HEK293 (cell line): ENCODE results near the gene KRT33A.
"Not testable (repeated sequence)": the region's sequence is repeated elsewhere in the genome, so short reads cannot be mapped to it uniquely, and the experiment has no call there.

Experiments
- CTCF ChIA-PET: fragments of 350-600 bp; formaldehyde crosslinking; extraction: SDS; loops from one replicate; lab custom pipeline; 2021; ENCODE audit warnings: antibody characterized with exemption; lab: Yijun Ruan, JAX
- POLR2A ChIA-PET: fragments of 300-600 bp; formaldehyde crosslinking; extraction: SDS; loops from one replicate; lab custom pipeline; 2020; ENCODE audit warnings: antibody characterized with exemption, inconsistent platforms; lab: Yijun Ruan, JAX
- H3K27ac ChIP-seq: fragments of 200-500 bp; sonication (Bioruptor generic); 2 replicates; pipeline ENCODE4 v1.5.1; 2014; ENCODE audit warnings: low read depth, low read length, control low read depth, inconsistent platforms; ENCODE audit errors: extremely low read depth
- H3K36me3 ChIP-seq, 2 experiments: fragments of 200-500 bp in 1 of 2; sonication (Bioruptor generic) in 1 of 2; 1 replicate in 1 of 2; 2 replicates in 1 of 2; pipeline ENCODE4 v1.5.1; 2014 to 2017; ENCODE audit warnings: inconsistent platforms in 2 of 2, low read length in 2 of 2; ENCODE audit not compliant: control insufficient read depth in 2 of 2, insufficient read depth in 1 of 2
- H3K4me1 ChIP-seq: fragments of 200-500 bp; sonication (Bioruptor generic); 2 replicates; pipeline ENCODE4 v1.5.1; 2014; ENCODE audit warnings: mild to moderate bottlenecking, low read length, inconsistent platforms; ENCODE audit not compliant: control insufficient read depth, insufficient read depth
- H3K4me3 ChIP-seq: 2 replicates; pipeline ENCODE4 v1.5.1; 2011; ENCODE audit warnings: low read depth, mild to moderate bottlenecking, control low read depth, low read length, moderate library complexity
- H3K9me3 ChIP-seq: fragments of 200-500 bp; sonication (Bioruptor generic); 2 replicates; pipeline ENCODE4 v1.5.1; 2014; ENCODE audit warnings: low read depth, low read length, inconsistent platforms; ENCODE audit not compliant: control insufficient read depth, insufficient read depth
- HOXA7 ChIP-seq: sonication (generic); formaldehyde crosslinking; IDR thresholded peaks from 2 replicates; pipeline ENCODE4 v1.8.1; 2022; ENCODE audit warnings: missing genetic modification reagents, borderline replicate concordance
- PRDM1 ChIP-seq: fragments of 450-650 bp; formaldehyde crosslinking; IDR thresholded peaks from 2 replicates; pipeline ENCODE4; 2016; ENCODE audit warnings: missing biosample characterization, missing genetic modification characterization
- YY1 ChIP-seq: fragments of 450-650 bp; formaldehyde crosslinking; IDR thresholded peaks from 2 replicates; pipeline ENCODE4 v1.5.1; 2018; ENCODE audit warnings: missing biosample characterization, missing genetic modification characterization
- ZFHX2 ChIP-seq: fragments of 450-650 bp; formaldehyde crosslinking; conservative IDR thresholded peaks from 2 replicates; pipeline ENCODE4 v1.5.1; 2016; ENCODE audit warnings: missing biosample characterization, missing genetic modification characterization
- ZNF140 ChIP-seq: fragments of 450-650 bp; formaldehyde crosslinking; IDR thresholded peaks from 2 replicates; pipeline ENCODE4 v1.5.1; 2016; ENCODE audit warnings: missing biosample characterization, missing genetic modification characterization
- ZNF155 ChIP-seq: fragments of 450-650 bp; formaldehyde crosslinking; IDR thresholded peaks from 2 replicates; pipeline ENCODE4 v1.5.1; 2016; ENCODE audit warnings: missing biosample characterization, missing genetic modification characterization
- ZNF211 ChIP-seq: fragments of 450-650 bp; formaldehyde crosslinking; IDR thresholded peaks from 2 replicates; pipeline ENCODE4 v1.5.1; 2016; ENCODE audit warnings: low read depth, missing biosample characterization, missing genetic modification characterization
- ZNF221 ChIP-seq: fragments of 450-650 bp; formaldehyde crosslinking; IDR thresholded peaks from 2 replicates; pipeline ENCODE4 v1.5.1; 2017; ENCODE audit warnings: missing biosample characterization, missing genetic modification characterization, borderline replicate concordance
- ZNF23 ChIP-seq: fragments of 450-650 bp; formaldehyde crosslinking; IDR thresholded peaks from 2 replicates; pipeline ENCODE4 v1.5.1; 2016; ENCODE audit warnings: missing biosample characterization, missing genetic modification characterization, borderline replicate concordance
- ZNF335 ChIP-seq: fragments of 450-650 bp; formaldehyde crosslinking; conservative IDR thresholded peaks from 2 replicates; pipeline ENCODE4 v1.5.1; 2016; ENCODE audit warnings: missing biosample characterization, missing genetic modification characterization
- ZNF350 ChIP-seq: fragments of 450-650 bp; formaldehyde crosslinking; IDR thresholded peaks from 2 replicates; pipeline ENCODE4 v1.5.0; 2017; ENCODE audit warnings: missing biosample characterization, mild to moderate bottlenecking, missing genetic modification characterization
- ZNF37A ChIP-seq: fragments of 450-650 bp; IDR thresholded peaks from 2 replicates; pipeline ENCODE4 v1.5.1; 2018; ENCODE audit warnings: missing biosample characterization, missing genetic modification characterization
- ZNF391 ChIP-seq: fragments of 450-650 bp; formaldehyde crosslinking; IDR thresholded peaks from 2 replicates; pipeline ENCODE4 v1.5.1; 2016; ENCODE audit warnings: low read depth, missing biosample characterization, missing genetic modification characterization, borderline replicate concordance
- ZNF394 ChIP-seq: fragments of 450-650 bp; formaldehyde crosslinking; IDR thresholded peaks from 2 replicates; pipeline ENCODE4 v1.5.1; 2016; ENCODE audit warnings: missing biosample characterization, missing genetic modification characterization, mild to moderate bottlenecking, moderate library complexity, borderline replicate concordance
- ZNF529 ChIP-seq: fragments of 450-650 bp; formaldehyde crosslinking; IDR thresholded peaks from 2 replicates; pipeline ENCODE4 v1.5.1; 2017; ENCODE audit warnings: missing genetic modification characterization, missing biosample characterization; ENCODE audit not compliant: insufficient replicate concordance
- ZNF629 ChIP-seq: fragments of 450-650 bp; formaldehyde crosslinking; IDR thresholded peaks from 2 replicates; pipeline ENCODE4 v1.5.1; 2017; ENCODE audit warnings: missing biosample characterization, missing genetic modification characterization
- ZNF768 ChIP-seq: fragments of 450-650 bp; formaldehyde crosslinking; IDR thresholded peaks from 2 replicates; pipeline ENCODE4 v1.5.1; 2018; ENCODE audit warnings: missing biosample characterization, mild to moderate bottlenecking, missing genetic modification characterization
- ZNF837 ChIP-seq: fragments of 450-650 bp; formaldehyde crosslinking; IDR thresholded peaks from 2 replicates; pipeline ENCODE4 v1.5.1; 2016; ENCODE audit warnings: missing biosample characterization, missing genetic modification characterization
- TF ChIP-seq, protein P1 (sequence below): fragments of 450-650 bp; formaldehyde crosslinking; IDR thresholded peaks from 2 replicates; pipeline ENCODE4 v1.5.1; 2017; ENCODE audit warnings: missing biosample characterization, missing genetic modification characterization
- TF ChIP-seq, protein P2 (sequence below): fragments of 450-650 bp; formaldehyde crosslinking; conservative IDR thresholded peaks from 2 replicates; pipeline ENCODE4 v1.5.1; 2016; ENCODE audit warnings: low read depth, missing biosample characterization, missing genetic modification characterization
- TF ChIP-seq, protein P3 (sequence below): fragments of 450-650 bp; formaldehyde crosslinking; IDR thresholded peaks from 2 replicates; pipeline ENCODE4 v1.5.1; 2016; ENCODE audit warnings: missing biosample characterization, missing genetic modification characterization

The KRT33A gene

DNA sequence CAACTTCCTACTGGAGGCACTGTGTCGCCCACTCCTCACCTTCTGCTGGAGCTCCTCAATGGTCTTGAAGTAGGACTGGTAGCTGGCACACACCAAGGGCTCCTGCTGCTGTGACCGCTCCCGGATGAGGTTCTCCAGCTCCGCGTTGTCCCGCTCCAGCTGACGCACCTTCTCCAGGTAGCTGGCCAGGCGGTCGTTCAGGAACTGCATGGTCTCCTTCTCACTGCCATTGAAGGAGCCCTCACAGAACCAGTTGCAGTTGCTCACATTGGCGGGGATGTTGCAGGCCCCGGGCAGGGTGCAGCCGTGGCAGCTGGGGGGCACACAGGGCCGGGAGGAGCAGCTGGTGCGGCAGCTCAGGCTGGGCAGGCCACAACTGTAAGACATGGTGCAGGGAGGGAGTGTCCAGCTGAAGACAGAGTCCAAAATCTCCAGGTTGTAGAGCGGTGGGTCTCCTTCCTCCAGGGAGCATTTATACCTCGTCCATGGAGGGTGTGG lies at the start of gene KRT33A:
KRT33A (minus strand) TSS at position 448 of the 498 bp plus-strand sequence; CDS start at position 387, 61 bp downstream.
- CTCF ChIA-PET = interaction anchor here (0.6 to 1.8 kb wide), 3 partner anchors 67 to 315 kb away, joined by 3 to 5 read pairs (median 3); no protein-coding TSS in a partner anchor

DNA sequence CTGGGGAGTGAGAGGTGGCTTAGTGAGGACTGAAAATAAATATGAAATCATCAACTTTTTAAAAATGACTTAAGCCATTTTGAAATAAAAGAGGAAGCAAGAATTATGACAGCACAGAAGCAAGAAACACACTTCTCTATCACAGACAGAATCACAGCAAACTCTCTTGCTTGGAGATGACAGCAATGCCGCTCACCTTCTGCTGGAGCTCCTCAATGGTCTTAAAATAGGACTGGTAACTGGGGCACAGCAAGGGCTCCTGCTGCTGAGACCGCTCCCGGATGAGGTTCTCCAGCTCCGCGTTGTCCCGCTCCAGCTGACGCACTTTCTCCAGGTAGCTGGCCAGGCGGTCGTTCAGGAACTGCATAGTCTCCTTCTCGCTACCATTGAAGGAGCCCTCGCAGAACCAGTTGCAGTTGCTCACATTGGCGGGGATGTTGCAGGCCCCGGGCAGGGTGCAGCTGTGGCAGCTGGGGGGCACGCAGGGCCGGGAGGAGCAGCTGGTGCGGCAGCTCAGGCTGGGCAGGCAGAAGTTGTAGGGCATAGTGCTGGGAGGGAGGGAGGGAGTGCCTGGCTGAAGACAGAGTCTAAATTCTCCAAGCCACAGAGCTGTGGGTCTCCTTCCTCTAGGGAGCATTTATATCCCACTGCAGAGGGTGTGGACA lies 46.5 kb upstream of the KRT33A start, which contains the start of gene KRT31:
KRT31 (minus strand) TSS at position 613 of the 665 bp plus-strand sequence; CDS start at position 544, 69 bp downstream.
- Histone ChIP-seq H3K9me3 (no peaks in the 10 kb centered on the region), H3K27ac (no peak within 1 kb of the TSS), H3K4me3 (no peak within 1 kb of the TSS), H3K4me1 (0 out of 2 replicates have a peak, but pooled peaks cover 4% of the 10 kb centered on the region), H3K36me3 (no peaks in the 10 kb centered on the region)
- ChIA-PET CTCF (no interaction called here), POLR2A (no interaction called here)
- TF ChIP-seq ZFHX2 (tag by site-specific recombination) (no peak), ZNF350 (tag by site-specific recombination) (no peak), ZNF155 (tag by site-specific recombination) (no peak), ZNF221 (tag by site-specific recombination) (no peak), ZNF335 (no peak), ZNF394 (tag by site-specific recombination) (no peak), YY1 (tag by site-specific recombination) (no peak)

More for the DNA sequence above, at the start of gene KRT33A:
- POLR2A ChIA-PET = interaction anchor here (0.7 kb wide), 1 partner anchor 20 kb away, joined by 6 read pairs; no protein-coding TSS in a partner anchor
- not testable (repeated sequence) for H3K27ac ChIP-seq, H3K36me3 ChIP-seq, H3K4me3 ChIP-seq, H3K9me3 ChIP-seq, H3K4me1 ChIP-seq

DNA sequence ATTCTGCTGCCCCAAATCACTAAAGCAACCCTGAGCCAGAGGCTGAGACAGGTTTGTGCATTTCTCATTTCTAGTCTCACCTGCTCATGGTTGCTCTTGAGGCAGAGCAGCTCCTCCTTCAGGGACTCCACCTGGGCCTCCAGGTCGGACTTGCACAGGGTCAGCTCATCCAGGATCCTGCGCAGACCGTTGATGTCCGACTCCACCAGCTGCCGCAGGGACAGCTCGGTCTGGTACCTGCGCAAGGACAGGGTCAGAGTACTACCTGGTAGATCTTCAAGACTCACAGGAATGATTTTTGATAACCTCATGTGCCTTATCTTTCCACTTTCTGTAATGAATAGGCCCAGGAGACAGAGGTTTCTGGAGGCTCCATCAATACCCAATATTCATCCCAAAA lies 45.7 kb upstream of the KRT33A start:
- ChIA-PET CTCF (no interaction called here), POLR2A (no interaction called here)
- Histone ChIP-seq H3K27ac (no peak overlapping the region), H3K36me3 (no peaks in the 10 kb centered on the region), H3K4me3 (no peak overlapping the region), H3K9me3 (no peaks in the 10 kb centered on the region), H3K4me1 (0 out of 2 replicates have a peak, but pooled peaks cover 4% of the 10 kb centered on the region)
- TF ChIP-seq ZNF768 (no peak), ZFHX2 (tag by site-specific recombination) (no peak), PRDM1 (tag by site-specific recombination) (no peak), ZNF211 (no peak), ZNF837 (no peak), HOXA7 (no peak), ZNF23 (tag by site-specific recombination) (no peak), ZNF391 (tag by site-specific recombination) (no peak), ZNF140 (tag by site-specific recombination) (no peak), ZNF37A (tag by site-specific recombination) (no peak), ZNF629 (tag by site-specific recombination) (no peak), ZNF529 (no peak)
- TF ChIP-seq, protein P1, sequence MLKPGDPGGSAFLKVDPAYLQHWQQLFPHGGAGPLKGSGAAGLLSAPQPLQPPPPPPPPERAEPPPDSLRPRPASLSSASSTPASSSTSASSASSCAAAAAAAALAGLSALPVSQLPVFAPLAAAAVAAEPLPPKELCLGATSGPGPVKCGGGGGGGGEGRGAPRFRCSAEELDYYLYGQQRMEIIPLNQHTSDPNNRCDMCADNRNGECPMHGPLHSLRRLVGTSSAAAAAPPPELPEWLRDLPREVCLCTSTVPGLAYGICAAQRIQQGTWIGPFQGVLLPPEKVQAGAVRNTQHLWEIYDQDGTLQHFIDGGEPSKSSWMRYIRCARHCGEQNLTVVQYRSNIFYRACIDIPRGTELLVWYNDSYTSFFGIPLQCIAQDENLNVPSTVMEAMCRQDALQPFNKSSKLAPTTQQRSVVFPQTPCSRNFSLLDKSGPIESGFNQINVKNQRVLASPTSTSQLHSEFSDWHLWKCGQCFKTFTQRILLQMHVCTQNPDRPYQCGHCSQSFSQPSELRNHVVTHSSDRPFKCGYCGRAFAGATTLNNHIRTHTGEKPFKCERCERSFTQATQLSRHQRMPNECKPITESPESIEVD (tag by site-specific recombination) = no peak
- TF ChIP-seq, protein P2, sequence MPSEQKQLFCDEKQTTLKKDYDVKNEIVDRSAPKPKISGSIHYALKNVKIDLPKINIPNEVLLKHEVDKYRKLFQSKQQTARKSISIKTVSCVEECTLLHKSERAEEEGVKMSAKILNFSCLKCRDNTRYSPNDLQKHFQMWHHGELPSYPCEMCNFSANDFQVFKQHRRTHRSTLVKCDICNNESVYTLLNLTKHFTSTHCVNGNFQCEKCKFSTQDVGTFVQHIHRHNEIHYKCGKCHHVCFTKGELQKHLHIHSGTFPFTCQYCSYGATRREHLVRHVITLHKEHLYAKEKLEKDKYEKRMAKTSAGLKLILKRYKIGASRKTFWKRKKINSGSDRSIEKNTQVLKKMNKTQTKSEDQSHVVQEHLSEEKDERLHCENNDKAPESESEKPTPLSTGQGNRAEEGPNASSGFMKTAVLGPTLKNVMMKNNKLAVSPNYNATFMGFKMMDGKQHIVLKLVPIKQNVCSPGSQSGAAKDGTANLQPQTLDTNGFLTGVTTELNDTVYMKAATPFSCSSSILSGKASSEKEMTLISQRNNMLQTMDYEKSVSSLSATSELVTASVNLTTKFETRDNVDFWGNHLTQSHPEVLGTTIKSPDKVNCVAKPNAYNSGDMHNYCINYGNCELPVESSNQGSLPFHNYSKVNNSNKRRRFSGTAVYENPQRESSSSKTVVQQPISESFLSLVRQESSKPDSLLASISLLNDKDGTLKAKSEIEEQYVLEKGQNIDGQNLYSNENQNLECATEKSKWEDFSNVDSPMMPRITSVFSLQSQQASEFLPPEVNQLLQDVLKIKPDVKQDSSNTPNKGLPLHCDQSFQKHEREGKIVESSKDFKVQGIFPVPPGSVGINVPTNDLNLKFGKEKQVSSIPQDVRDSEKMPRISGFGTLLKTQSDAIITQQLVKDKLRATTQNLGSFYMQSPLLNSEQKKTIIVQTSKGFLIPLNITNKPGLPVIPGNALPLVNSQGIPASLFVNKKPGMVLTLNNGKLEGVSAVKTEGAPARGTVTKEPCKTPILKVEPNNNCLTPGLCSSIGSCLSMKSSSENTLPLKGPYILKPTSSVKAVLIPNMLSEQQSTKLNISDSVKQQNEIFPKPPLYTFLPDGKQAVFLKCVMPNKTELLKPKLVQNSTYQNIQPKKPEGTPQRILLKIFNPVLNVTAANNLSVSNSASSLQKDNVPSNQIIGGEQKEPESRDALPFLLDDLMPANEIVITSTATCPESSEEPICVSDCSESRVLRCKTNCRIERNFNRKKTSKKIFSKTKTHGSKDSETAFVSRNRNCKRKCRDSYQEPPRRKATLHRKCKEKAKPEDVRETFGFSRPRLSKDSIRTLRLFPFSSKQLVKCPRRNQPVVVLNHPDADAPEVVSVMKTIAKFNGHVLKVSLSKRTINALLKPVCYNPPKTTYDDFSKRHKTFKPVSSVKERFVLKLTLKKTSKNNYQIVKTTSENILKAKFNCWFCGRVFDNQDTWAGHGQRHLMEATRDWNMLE (tag by site-specific recombination) = no peak
- TF ChIP-seq, protein P3, sequence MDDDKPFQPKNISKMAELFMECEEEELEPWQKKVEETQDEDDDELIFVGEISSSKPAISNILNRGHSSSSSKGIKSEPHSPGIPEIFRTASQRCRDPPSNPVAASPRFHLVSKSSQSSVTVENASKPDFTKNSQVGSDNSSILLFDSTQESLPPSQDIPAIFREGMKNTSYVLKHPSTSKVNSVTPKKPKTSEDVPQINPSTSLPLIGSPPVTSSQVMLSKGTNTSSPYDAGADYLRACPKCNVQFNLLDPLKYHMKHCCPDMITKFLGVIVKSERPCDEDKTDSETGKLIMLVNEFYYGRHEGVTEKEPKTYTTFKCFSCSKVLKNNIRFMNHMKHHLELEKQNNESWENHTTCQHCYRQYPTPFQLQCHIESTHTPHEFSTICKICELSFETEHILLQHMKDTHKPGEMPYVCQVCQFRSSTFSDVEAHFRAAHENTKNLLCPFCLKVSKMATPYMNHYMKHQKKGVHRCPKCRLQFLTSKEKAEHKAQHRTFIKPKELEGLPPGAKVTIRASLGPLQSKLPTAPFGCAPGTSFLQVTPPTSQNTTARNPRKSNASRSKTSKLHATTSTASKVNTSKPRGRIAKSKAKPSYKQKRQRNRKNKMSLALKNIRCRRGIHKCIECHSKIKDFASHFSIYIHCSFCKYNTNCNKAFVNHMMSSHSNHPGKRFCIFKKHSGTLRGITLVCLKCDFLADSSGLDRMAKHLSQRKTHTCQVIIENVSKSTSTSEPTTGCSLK (tag by site-specific recombination) = no peak
